HepG2 (cell line): ENCODE measurements around the gene SRXN1. TPM values are rescaled to one million over a fixed set of nuclear protein-coding genes. Genes with fewer than 3 reads are reported as not detected.

Source experiments
- CSRNP1 ChIP-seq: sonication (generic); formaldehyde crosslinking; IDR thresholded peaks from 2 replicates; pipeline ENCODE4 v1.8.1; 2023; ENCODE audit warnings: mild to moderate bottlenecking, missing genetic modification reagents
- FOXP4 ChIP-seq: sonication (generic); formaldehyde crosslinking; IDR thresholded peaks from 2 replicates; pipeline ENCODE4 v1.4.0; 2020; ENCODE audit warnings: missing genetic modification reagents
- HDAC2 ChIP-seq: sonication (generic); formaldehyde crosslinking; IDR thresholded peaks from 2 replicates; pipeline ENCODE4 v1.4.0; 2020; ENCODE audit warnings: missing genetic modification reagents
- HNRNPL ChIP-seq: fragments of 200-400 bp; formaldehyde crosslinking; IDR thresholded peaks from 2 replicates; pipeline ENCODE4 v1.6.1; 2017; ENCODE audit warnings: mild to moderate bottlenecking, low read depth, low read length
- IRF2 ChIP-seq: IDR thresholded peaks from 2 replicates; pipeline ENCODE4 v1.6.1; 2018; ENCODE audit warnings: missing genetic modification reagents, missing compliant biosample characterization
- KAT8 ChIP-seq: IDR thresholded peaks from 2 replicates; pipeline ENCODE4 v1.6.1; 2016; ENCODE audit warnings: missing genetic modification reagents, missing compliant biosample characterization
- MAZ ChIP-seq, 2 experiments: sonication (generic) in 1 of 2; formaldehyde crosslinking in 1 of 2; IDR thresholded peaks; 2 replicates each; pipeline versions ENCODE4 v1.5.0 to v1.6.1; 2012 to 2020; ENCODE audit warnings: low read depth in 2 of 2, mild to moderate bottlenecking in 2 of 2, borderline replicate concordance in 1 of 2, improper control_type of control experiment in 1 of 2, low read length in 1 of 2, missing genetic modification reagents in 1 of 2, moderate library complexity in 1 of 2
- MXD3 ChIP-seq: IDR thresholded peaks from 2 replicates; pipeline ENCODE4 v1.6.1; 2016; ENCODE audit warnings: mild to moderate bottlenecking, missing biosample characterization, missing genetic modification reagents
- NFYB ChIP-seq: sonication (generic); formaldehyde crosslinking; IDR thresholded peaks from 2 replicates; pipeline ENCODE4 v1.4.0; 2020; ENCODE audit warnings: missing genetic modification reagents
- SALL1 ChIP-seq: sonication (generic); formaldehyde crosslinking; IDR thresholded peaks from 2 replicates; pipeline ENCODE4 v1.8.0; 2022; ENCODE audit warnings: mild to moderate bottlenecking, missing genetic modification reagents
- SUZ12 ChIP-seq: fragments of 150-350 bp; IDR thresholded peaks from 2 replicates; pipeline ENCODE4 v1.6.1; 2014; ENCODE audit warnings: low read depth, low read length
- YEATS2 ChIP-seq: sonication (generic); formaldehyde crosslinking; IDR thresholded peaks from 2 replicates; pipeline ENCODE4 v1.4.0; 2020; ENCODE audit warnings: missing genetic modification reagents, borderline replicate concordance
- ZBTB25 ChIP-seq: IDR thresholded peaks from 2 replicates; pipeline ENCODE4 v1.6.1; 2018; ENCODE audit warnings: missing genetic modification reagents
- ZBTB26 ChIP-seq: IDR thresholded peaks from 2 replicates; pipeline ENCODE4 v1.6.1; 2016; ENCODE audit warnings: missing compliant biosample characterization, missing genetic modification reagents, borderline replicate concordance
- ZNF124 ChIP-seq: sonication (generic); formaldehyde crosslinking; IDR thresholded peaks from 2 replicates; pipeline ENCODE4 v1.4.0; 2020; ENCODE audit warnings: missing genetic modification reagents
- ZNF136 ChIP-seq: sonication (generic); formaldehyde crosslinking; IDR thresholded peaks from 2 replicates; pipeline ENCODE4 v1.8.1; 2022; ENCODE audit warnings: low read depth, mild to moderate bottlenecking, moderate library complexity, missing genetic modification reagents
- ZNF264 ChIP-seq: sonication (generic); formaldehyde crosslinking; IDR thresholded peaks from 2 replicates; pipeline ENCODE4 v1.4.0; 2020; ENCODE audit warnings: missing genetic modification reagents
- ZNF367 ChIP-seq: sonication (generic); formaldehyde crosslinking; IDR thresholded peaks from 2 replicates; pipeline ENCODE4 v1.4.0; 2020; ENCODE audit warnings: missing genetic modification reagents, borderline replicate concordance
- ZNF563 ChIP-seq: sonication (generic); formaldehyde crosslinking; IDR thresholded peaks from 2 replicates; pipeline ENCODE4 v1.8.0; 2022; ENCODE audit warnings: mild to moderate bottlenecking, moderate library complexity, missing genetic modification reagents
- ZNF644 ChIP-seq: IDR thresholded peaks from 2 replicates; pipeline ENCODE4 v1.6.1; 2016; ENCODE audit warnings: low read depth
- ZNF740 ChIP-seq: sonication (generic); formaldehyde crosslinking; IDR thresholded peaks from 2 replicates; pipeline ENCODE4 v1.4.0; 2020; ENCODE audit warnings: missing genetic modification reagents
- ZNF792 ChIP-seq: IDR thresholded peaks from 2 replicates; pipeline ENCODE4 v1.6.1; 2016
- ZNF83 ChIP-seq: sonication (generic); formaldehyde crosslinking; IDR thresholded peaks from 2 replicates; pipeline ENCODE4 v1.4.0; 2020; ENCODE audit warnings: missing genetic modification reagents, mild to moderate bottlenecking, borderline replicate concordance
- polyA plus RNA-seq, 8 experiments: library from polyadenylated mRNA; depleted of rRNA in 3 of 8; stranded (reverse) in 7 of 8; unstranded in 1 of 8; fragments of >200 nt; fragmentation: Illumina TruSeq in 4 of 8; extraction: Trizol in 4 of 8; gene quantifications; 2 replicates each; pipeline versions ENCODE4 v1.2.1 to v1.2.3, GENCODE V29; 2011 to 2016; ENCODE audit warnings: low read depth in 4 of 8, missing spikeins in 1 of 8, mixed read lengths in 1 of 8; ENCODE audit not compliant: insufficient read depth in 1 of 8
- total RNA-seq, 5 experiments: library from RNA; depleted of rRNA; stranded (reverse); fragments of >200 nt; fragmentation: Illumina TruSeq; extraction: Trizol; gene quantifications; 2 replicates each; pipeline ENCODE4 v1.2.3, GENCODE V29; 2016; ENCODE audit warnings: low read depth in 1 of 5
- TF ChIP-seq, protein P1 (sequence below): sonication (generic); formaldehyde crosslinking; IDR thresholded peaks from 2 replicates; pipeline ENCODE4 v1.4.0; 2020; ENCODE audit warnings: missing genetic modification reagents; ENCODE audit errors: not compliant biosample characterization

The SRXN1 gene
- total and polyA plus RNA-seq, 2 of the 13 experiments (the other 11 are each of a cell fraction or from before 2014, with no cell fraction given) = 29.9 to 87.7 TPM

DNA sequence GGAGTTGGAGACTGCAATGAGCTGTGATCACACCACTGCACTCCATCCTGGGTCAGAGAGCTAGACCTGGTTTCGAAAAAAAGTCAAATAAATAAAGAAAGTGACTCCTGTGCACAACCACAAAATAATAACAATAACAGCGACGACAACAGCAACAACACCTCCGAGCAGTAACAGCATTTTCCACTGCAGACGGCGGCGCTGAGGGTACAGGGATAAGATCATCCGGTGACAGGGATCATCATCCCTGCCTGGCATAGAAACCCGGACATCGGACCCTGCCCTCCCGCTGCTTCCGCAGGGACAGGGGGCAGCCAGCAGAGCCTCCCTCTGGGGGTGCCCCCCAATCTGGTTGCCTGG, 11.5 kb downstream of the SRXN1 start (continued):
- TF ChIP-seq CSRNP1 = no peak
- no peak for TF ChIP-seq MXD3 (CRISPR knock-in tag)
- no peak for TF ChIP-seq ZNF83 (CRISPR knock-in tag)
- no peak for TF ChIP-seq ZBTB25
- no peak for TF ChIP-seq ZBTB26
- peak; percentile 42 for TF ChIP-seq FOXP4 (CRISPR knock-in tag)
- peak; percentile 43; the same call in 1 of the 2 replicates for TF ChIP-seq ZNF792 (CRISPR knock-in tag)
- no peak for TF ChIP-seq ZNF367
- TF ChIP-seq ZNF136 = no peak
- peak; percentile 91 for TF ChIP-seq ZNF740
- TF ChIP-seq ZNF563 (CRISPR knock-in tag) = no peak
- peak; percentile 57; the same call in 1 of the 2 replicates for TF ChIP-seq IRF2
- peak; percentile 97 for TF ChIP-seq HNRNPL
- no peak for TF ChIP-seq ZNF644 (CRISPR knock-in tag)
- TF ChIP-seq, protein P1, sequence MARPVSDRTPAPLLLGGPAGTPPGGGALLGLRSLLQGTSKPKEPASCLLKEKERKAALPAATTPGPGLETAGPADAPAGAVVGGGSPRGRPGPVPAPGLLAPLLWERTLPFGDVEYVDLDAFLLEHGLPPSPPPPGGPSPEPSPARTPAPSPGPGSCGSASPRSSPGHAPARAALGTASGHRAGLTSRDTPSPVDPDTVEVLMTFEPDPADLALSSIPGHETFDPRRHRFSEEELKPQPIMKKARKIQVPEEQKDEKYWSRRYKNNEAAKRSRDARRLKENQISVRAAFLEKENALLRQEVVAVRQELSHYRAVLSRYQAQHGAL (CRISPR knock-in tag) = no peak
- TF ChIP-seq KAT8 (CRISPR knock-in tag) = 0 out of 2 replicates have a peak, but pooled peaks have one; percentile 32
- TF ChIP-seq MAZ (IDR thresholded peaks at IDR 0.05; ENCODE audit: borderline replicate concordance, low read depth, low read length) = peak; percentile 79
- TF ChIP-seq MAZ (CRISPR knock-in tag; IDR thresholded peaks at IDR 0.05; ENCODE audit: low read depth) = no peak
- TF ChIP-seq NFYB (CRISPR knock-in tag) = no peak
- TF ChIP-seq HDAC2 (CRISPR knock-in tag) = peak; percentile 73; the same call in 1 of the 2 replicates
- no peak for TF ChIP-seq SUZ12
- no peak for TF ChIP-seq ZNF264
- peak; percentile 88 for TF ChIP-seq SALL1 (CRISPR knock-in tag)
- TF ChIP-seq ZNF124 = 0 out of 2 replicates have a peak, but pooled peaks have one; percentile 49
- no peak for TF ChIP-seq YEATS2 (CRISPR knock-in tag)
